Ishikawa (cell line): Measurements from ENCODE around the gene CACNA1D.

Experiments
- CEBPB ChIP-seq: IDR thresholded peaks from 2 replicates; pipeline ENCODE4 v1.6.1; 2012
- CREB1 ChIP-seq: IDR thresholded peaks from 2 replicates; pipeline ENCODE4 v1.6.1; 2012; ENCODE audit warnings: low read depth
- EGR1 ChIP-seq: IDR thresholded peaks from 2 replicates; pipeline ENCODE4 v1.6.1; 2012
- EP300 ChIP-seq: IDR thresholded peaks from 2 replicates; pipeline ENCODE4 v1.6.1; 2012; ENCODE audit warnings: borderline replicate concordance
- FOXM1 ChIP-seq: IDR thresholded peaks from 2 replicates; pipeline ENCODE4 v1.6.1; 2012; ENCODE audit warnings: low read depth, borderline replicate concordance
- NFIC ChIP-seq: IDR thresholded peaks from 2 replicates; pipeline ENCODE4 v1.6.1; 2012
- RAD21 ChIP-seq: IDR thresholded peaks from 2 replicates; pipeline ENCODE4 v1.6.1; 2012; ENCODE audit warnings: low read depth
- REST ChIP-seq: IDR thresholded peaks from 2 replicates; pipeline ENCODE4 v1.6.1; 2012; ENCODE audit warnings: low read depth, mild to moderate bottlenecking
- TAF1 ChIP-seq: IDR thresholded peaks from 2 replicates; pipeline ENCODE4 v1.6.1; 2012; ENCODE audit warnings: low read depth, mild to moderate bottlenecking
- TCF12 ChIP-seq: IDR thresholded peaks from 2 replicates; pipeline ENCODE4 v1.6.1; 2012; ENCODE audit warnings: low read depth
- TEAD4 ChIP-seq: IDR thresholded peaks from 2 replicates; pipeline ENCODE4 v1.6.1; 2012
- YY1 ChIP-seq: IDR thresholded peaks from 2 replicates; pipeline ENCODE4 v1.6.1; 2012; ENCODE audit warnings: low read depth
- ZBTB7A ChIP-seq: IDR thresholded peaks from 2 replicates; pipeline ENCODE4 v1.6.1; 2012; ENCODE audit warnings: low read depth
- TF ChIP-seq, protein P1 (sequence below): IDR thresholded peaks from 2 replicates; pipeline ENCODE4 v1.6.1; 2012
- TF ChIP-seq, protein P2 (sequence below): IDR thresholded peaks from 2 replicates; pipeline ENCODE4 v1.6.1; 2012

CACNA1D gene

GRCh38 chr3:53533472-53533871 is 39.1 kb downstream of the CACNA1D start:
- TF ChIP-seq EGR1 (no peak), ZBTB7A (no peak), EP300 (no peak), REST (no peak), CEBPB (no peak), TEAD4 (no peak), NFIC (no peak)
- TF ChIP-seq, protein P1, sequence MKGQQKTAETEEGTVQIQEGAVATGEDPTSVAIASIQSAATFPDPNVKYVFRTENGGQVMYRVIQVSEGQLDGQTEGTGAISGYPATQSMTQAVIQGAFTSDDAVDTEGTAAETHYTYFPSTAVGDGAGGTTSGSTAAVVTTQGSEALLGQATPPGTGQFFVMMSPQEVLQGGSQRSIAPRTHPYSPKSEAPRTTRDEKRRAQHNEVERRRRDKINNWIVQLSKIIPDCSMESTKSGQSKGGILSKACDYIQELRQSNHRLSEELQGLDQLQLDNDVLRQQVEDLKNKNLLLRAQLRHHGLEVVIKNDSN, result no peak
- TF ChIP-seq, protein P2, sequence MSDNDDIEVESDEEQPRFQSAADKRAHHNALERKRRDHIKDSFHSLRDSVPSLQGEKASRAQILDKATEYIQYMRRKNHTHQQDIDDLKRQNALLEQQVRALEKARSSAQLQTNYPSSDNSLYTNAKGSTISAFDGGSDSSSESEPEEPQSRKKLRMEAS, result no peak

GRCh38 chr3:53534216-53534615 is 39.8 kb downstream of the CACNA1D start:
- TF ChIP-seq RAD21 (no peak), FOXM1 (no peak), CEBPB (no peak), YY1 (no peak), EGR1 (no peak), NFIC (no peak), TEAD4 (no peak), EP300 (no peak), TAF1 (no peak), ZBTB7A (no peak), REST (no peak), CREB1 (no peak), TCF12 (no peak)
- TF ChIP-seq, protein P1, result no peak
- TF ChIP-seq, protein P2, result no peak

DNA sequence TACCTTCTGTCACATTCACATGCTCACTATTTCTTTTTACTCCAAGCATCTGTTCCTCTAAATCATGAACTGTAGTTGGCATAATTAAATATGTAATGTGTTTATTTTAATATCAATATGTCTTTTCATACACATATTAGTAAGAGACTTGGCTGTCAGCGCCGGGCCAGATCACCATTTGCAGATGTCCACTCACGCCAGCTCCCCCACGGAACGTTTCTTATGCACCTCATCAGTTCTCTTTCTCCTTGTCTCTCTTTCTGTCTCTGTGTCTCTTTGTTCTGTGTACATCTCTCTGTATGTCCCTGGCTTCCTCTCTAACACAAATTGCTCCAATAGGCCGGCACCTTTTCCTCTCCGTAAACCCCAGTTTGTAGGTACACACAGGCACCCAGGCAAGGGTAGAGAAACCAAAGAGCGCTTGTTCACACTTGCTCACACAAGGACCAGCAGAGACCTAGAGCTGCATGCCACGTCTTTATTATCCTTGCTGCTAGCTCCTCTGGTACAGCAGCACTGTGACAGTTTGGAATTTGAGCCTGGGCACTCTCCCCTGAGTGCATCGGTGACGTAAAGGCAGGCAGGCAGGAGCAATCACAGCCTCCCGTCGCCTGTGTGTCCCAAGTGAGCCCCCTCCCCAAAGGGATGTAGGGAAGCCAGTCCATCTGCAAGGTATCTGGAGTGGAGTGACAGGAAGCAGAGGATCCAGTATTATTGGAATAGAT is 40.4 kb downstream of the CACNA1D start:
- TF ChIP-seq YY1 (no peak), RAD21 (no peak), CEBPB (no peak), ZBTB7A (no peak), TEAD4 (no peak), REST (no peak), FOXM1 (no peak), TCF12 (no peak), CREB1 (no peak)
- TF ChIP-seq, protein P1, result no peak

- TF ChIP-seq ZBTB7A (no peak), REST (no peak), RAD21 (no peak), FOXM1 (no peak), CEBPB (no peak), EP300 (no peak)
- TF ChIP-seq, protein P1, result no peak
Measured at GRCh38 chr3:53536282-53536681, 41.9 kb downstream of the CACNA1D start.
